HEK293 (cell line): ENCODE data around the gene DPM2.

ENCODE experiments used
- CTCF ChIP-seq: fragments of 450-650 bp; formaldehyde crosslinking; IDR thresholded peaks from 2 replicates; pipeline ENCODE4 v1.5.1; 2016; ENCODE audit warnings: missing biosample characterization, missing genetic modification characterization
- EGR2 ChIP-seq: fragments of 450-650 bp; formaldehyde crosslinking; IDR thresholded peaks from 2 replicates; pipeline ENCODE4 v1.5.1; 2016; ENCODE audit warnings: low read depth, missing biosample characterization, missing genetic modification characterization
- KLF1 ChIP-seq: fragments of 450-650 bp; formaldehyde crosslinking; IDR thresholded peaks from 2 replicates; pipeline ENCODE4 v1.5.1; 2016; ENCODE audit warnings: missing biosample characterization, missing genetic modification characterization
- KLF9 ChIP-seq: fragments of 450-650 bp; formaldehyde crosslinking; IDR thresholded peaks from 2 replicates; pipeline ENCODE4 v1.5.1; 2016; ENCODE audit warnings: missing biosample characterization, missing genetic modification characterization, low read depth
- OSR2 ChIP-seq: fragments of 450-650 bp; formaldehyde crosslinking; IDR thresholded peaks from 2 replicates; pipeline ENCODE4 v1.5.1; 2016; ENCODE audit warnings: missing biosample characterization, missing genetic modification characterization
- OVOL3 ChIP-seq: fragments of 450-650 bp; formaldehyde crosslinking; IDR thresholded peaks from 2 replicates; pipeline ENCODE4 v1.5.1; 2016; ENCODE audit warnings: missing biosample characterization, missing genetic modification characterization
- PRDM10 ChIP-seq: fragments of 450-650 bp; formaldehyde crosslinking; IDR thresholded peaks from 2 replicates; pipeline ENCODE4 v1.5.1; 2016; ENCODE audit warnings: missing biosample characterization, missing genetic modification characterization
- TCF7L2 ChIP-seq: IDR thresholded peaks from 2 replicates; pipeline ENCODE4 v1.6.1; 2011; ENCODE audit warnings: low read depth, mild to moderate bottlenecking, inconsistent platforms, low read length, moderate library complexity, borderline replicate concordance
- YY1 ChIP-seq: fragments of 450-650 bp; formaldehyde crosslinking; IDR thresholded peaks from 2 replicates; pipeline ENCODE4 v1.5.1; 2018; ENCODE audit warnings: missing biosample characterization, missing genetic modification characterization
- ZNF426 ChIP-seq: fragments of 450-650 bp; formaldehyde crosslinking; IDR thresholded peaks from 2 replicates; pipeline ENCODE4 v1.5.1; 2017; ENCODE audit warnings: missing biosample characterization, missing genetic modification characterization, mild to moderate bottlenecking, inconsistent platforms, moderate library complexity
- ZNF501 ChIP-seq: fragments of 450-650 bp; formaldehyde crosslinking; IDR thresholded peaks from 2 replicates; pipeline ENCODE4 v1.5.1; 2016; ENCODE audit warnings: missing biosample characterization, missing genetic modification characterization
- ZNF560 ChIP-seq: fragments of 450-650 bp; formaldehyde crosslinking; IDR thresholded peaks from 2 replicates; pipeline ENCODE4 v1.5.1; 2017; ENCODE audit warnings: missing biosample characterization, missing genetic modification characterization, borderline replicate concordance
- TF ChIP-seq, protein P1 (sequence below): fragments of 450-650 bp; formaldehyde crosslinking; IDR thresholded peaks from 2 replicates; pipeline ENCODE4 v1.5.1; 2016; ENCODE audit warnings: missing biosample characterization, missing genetic modification characterization, borderline replicate concordance
- TF ChIP-seq, protein P2 (sequence below): fragments of 450-650 bp; formaldehyde crosslinking; IDR thresholded peaks from 2 replicates; pipeline ENCODE4 v1.5.1; 2016; ENCODE audit warnings: missing biosample characterization, missing genetic modification characterization

GRCh38 chr9:127935765-127936221, 1.9 kb downstream of the DPM2 start:
- TF ChIP-seq CTCF = no peak
- TF ChIP-seq ZNF426 (tag by site-specific recombination) = no peak
- TF ChIP-seq ZNF560 = no peak
- TF ChIP-seq KLF1 (tag by site-specific recombination) = no peak
- no peak for TF ChIP-seq OSR2 (tag by site-specific recombination)
- TF ChIP-seq EGR2 (tag by site-specific recombination) = peak; percentile 99
- no peak for TF ChIP-seq PRDM10 (tag by site-specific recombination)
- TF ChIP-seq TCF7L2 = no peak
- TF ChIP-seq, protein P1, sequence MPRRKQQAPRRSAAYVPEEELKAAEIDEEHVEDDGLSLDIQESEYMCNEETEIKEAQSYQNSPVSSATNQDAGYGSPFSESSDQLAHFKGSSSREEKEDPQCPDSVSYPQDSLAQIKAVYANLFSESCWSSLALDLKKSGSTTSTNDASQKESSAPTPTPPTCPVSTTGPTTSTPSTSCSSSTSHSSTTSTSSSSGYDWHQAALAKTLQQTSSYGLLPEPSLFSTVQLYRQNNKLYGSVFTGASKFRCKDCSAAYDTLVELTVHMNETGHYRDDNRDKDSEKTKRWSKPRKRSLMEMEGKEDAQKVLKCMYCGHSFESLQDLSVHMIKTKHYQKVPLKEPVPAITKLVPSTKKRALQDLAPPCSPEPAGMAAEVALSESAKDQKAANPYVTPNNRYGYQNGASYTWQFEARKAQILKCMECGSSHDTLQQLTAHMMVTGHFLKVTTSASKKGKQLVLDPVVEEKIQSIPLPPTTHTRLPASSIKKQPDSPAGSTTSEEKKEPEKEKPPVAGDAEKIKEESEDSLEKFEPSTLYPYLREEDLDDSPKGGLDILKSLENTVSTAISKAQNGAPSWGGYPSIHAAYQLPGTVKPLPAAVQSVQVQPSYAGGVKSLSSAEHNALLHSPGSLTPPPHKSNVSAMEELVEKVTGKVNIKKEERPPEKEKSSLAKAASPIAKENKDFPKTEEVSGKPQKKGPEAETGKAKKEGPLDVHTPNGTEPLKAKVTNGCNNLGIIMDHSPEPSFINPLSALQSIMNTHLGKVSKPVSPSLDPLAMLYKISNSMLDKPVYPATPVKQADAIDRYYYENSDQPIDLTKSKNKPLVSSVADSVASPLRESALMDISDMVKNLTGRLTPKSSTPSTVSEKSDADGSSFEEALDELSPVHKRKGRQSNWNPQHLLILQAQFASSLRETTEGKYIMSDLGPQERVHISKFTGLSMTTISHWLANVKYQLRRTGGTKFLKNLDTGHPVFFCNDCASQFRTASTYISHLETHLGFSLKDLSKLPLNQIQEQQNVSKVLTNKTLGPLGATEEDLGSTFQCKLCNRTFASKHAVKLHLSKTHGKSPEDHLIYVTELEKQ (tag by site-specific recombination) = no peak
- TF ChIP-seq YY1 (tag by site-specific recombination) = no peak
- TF ChIP-seq OVOL3 (tag by site-specific recombination) = no peak
- TF ChIP-seq KLF9 (tag by site-specific recombination) = no peak
- TF ChIP-seq ZNF501 (tag by site-specific recombination) = no peak
- TF ChIP-seq, protein P2, sequence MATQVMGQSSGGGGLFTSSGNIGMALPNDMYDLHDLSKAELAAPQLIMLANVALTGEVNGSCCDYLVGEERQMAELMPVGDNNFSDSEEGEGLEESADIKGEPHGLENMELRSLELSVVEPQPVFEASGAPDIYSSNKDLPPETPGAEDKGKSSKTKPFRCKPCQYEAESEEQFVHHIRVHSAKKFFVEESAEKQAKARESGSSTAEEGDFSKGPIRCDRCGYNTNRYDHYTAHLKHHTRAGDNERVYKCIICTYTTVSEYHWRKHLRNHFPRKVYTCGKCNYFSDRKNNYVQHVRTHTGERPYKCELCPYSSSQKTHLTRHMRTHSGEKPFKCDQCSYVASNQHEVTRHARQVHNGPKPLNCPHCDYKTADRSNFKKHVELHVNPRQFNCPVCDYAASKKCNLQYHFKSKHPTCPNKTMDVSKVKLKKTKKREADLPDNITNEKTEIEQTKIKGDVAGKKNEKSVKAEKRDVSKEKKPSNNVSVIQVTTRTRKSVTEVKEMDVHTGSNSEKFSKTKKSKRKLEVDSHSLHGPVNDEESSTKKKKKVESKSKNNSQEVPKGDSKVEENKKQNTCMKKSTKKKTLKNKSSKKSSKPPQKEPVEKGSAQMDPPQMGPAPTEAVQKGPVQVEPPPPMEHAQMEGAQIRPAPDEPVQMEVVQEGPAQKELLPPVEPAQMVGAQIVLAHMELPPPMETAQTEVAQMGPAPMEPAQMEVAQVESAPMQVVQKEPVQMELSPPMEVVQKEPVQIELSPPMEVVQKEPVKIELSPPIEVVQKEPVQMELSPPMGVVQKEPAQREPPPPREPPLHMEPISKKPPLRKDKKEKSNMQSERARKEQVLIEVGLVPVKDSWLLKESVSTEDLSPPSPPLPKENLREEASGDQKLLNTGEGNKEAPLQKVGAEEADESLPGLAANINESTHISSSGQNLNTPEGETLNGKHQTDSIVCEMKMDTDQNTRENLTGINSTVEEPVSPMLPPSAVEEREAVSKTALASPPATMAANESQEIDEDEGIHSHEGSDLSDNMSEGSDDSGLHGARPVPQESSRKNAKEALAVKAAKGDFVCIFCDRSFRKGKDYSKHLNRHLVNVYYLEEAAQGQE (tag by site-specific recombination) = no peak
